HEK293 (cell line): Measurements from ENCODE around the gene DIS3L.
A peak's percentile ranks its signal among the peaks of the same experiment; 100 is the strongest.

Experiments
- BCL11B ChIP-seq: fragments of 450-650 bp; formaldehyde crosslinking; IDR thresholded peaks from 2 replicates; pipeline ENCODE4 v1.5.1; 2016; ENCODE audit warnings: low read depth, missing biosample characterization, missing genetic modification characterization
- INSM2 ChIP-seq: fragments of 450-650 bp; formaldehyde crosslinking; IDR thresholded peaks from 2 replicates; pipeline ENCODE4 v1.5.1; 2016; ENCODE audit warnings: missing biosample characterization, missing genetic modification characterization
- MZF1 ChIP-seq: fragments of 450-650 bp; formaldehyde crosslinking; IDR thresholded peaks from 2 replicates; pipeline ENCODE4 v1.5.1; 2017; ENCODE audit warnings: missing biosample characterization, missing genetic modification characterization, borderline replicate concordance
- PATZ1 ChIP-seq: fragments of 450-650 bp; formaldehyde crosslinking; IDR thresholded peaks from 2 replicates; pipeline ENCODE4 v1.5.1; 2016; ENCODE audit warnings: missing biosample characterization, missing genetic modification characterization
- PRDM6 ChIP-seq: fragments of 450-650 bp; formaldehyde crosslinking; IDR thresholded peaks from 2 replicates; pipeline ENCODE4 v1.5.1; 2017; ENCODE audit warnings: missing biosample characterization, missing genetic modification characterization
- SCRT1 ChIP-seq: fragments of 450-650 bp; formaldehyde crosslinking; IDR thresholded peaks from 2 replicates; pipeline ENCODE4 v1.5.1; 2016; ENCODE audit warnings: missing biosample characterization, missing genetic modification characterization, borderline replicate concordance
- SCRT2 ChIP-seq: fragments of 450-650 bp; formaldehyde crosslinking; IDR thresholded peaks from 2 replicates; pipeline ENCODE4 v1.5.1; 2016; ENCODE audit warnings: missing biosample characterization, missing genetic modification characterization
- TRIM28 ChIP-seq: IDR thresholded peaks from 2 replicates; pipeline ENCODE4 v1.6.1; 2011; ENCODE audit warnings: low read length, control low read depth, borderline replicate concordance
- ZBTB17 ChIP-seq: fragments of 450-650 bp; formaldehyde crosslinking; IDR thresholded peaks from 2 replicates; pipeline ENCODE4 v1.5.1; 2016; ENCODE audit warnings: missing biosample characterization, missing genetic modification characterization
- ZBTB48 ChIP-seq: fragments of 450-650 bp; formaldehyde crosslinking; IDR thresholded peaks from 2 replicates; pipeline ENCODE4 v1.5.1; 2016; ENCODE audit warnings: missing biosample characterization, missing genetic modification characterization
- ZBTB8A ChIP-seq: fragments of 450-650 bp; formaldehyde crosslinking; IDR thresholded peaks from 2 replicates; pipeline ENCODE4 v1.5.1; 2016; ENCODE audit warnings: missing biosample characterization, missing genetic modification characterization
- ZNF121 ChIP-seq: fragments of 450-650 bp; formaldehyde crosslinking; IDR thresholded peaks from 2 replicates; pipeline ENCODE4 v1.5.1; 2016; ENCODE audit warnings: missing biosample characterization, missing genetic modification characterization
- ZNF169 ChIP-seq: fragments of 450-650 bp; formaldehyde crosslinking; IDR thresholded peaks from 2 replicates; pipeline ENCODE4 v1.5.1; 2016; ENCODE audit warnings: missing biosample characterization, missing genetic modification characterization
- ZNF174 ChIP-seq: fragments of 450-650 bp; formaldehyde crosslinking; IDR thresholded peaks from 2 replicates; pipeline ENCODE4 v1.5.0; 2017; ENCODE audit warnings: missing biosample characterization, mild to moderate bottlenecking, missing genetic modification characterization
- ZNF23 ChIP-seq: fragments of 450-650 bp; formaldehyde crosslinking; IDR thresholded peaks from 2 replicates; pipeline ENCODE4 v1.5.1; 2016; ENCODE audit warnings: missing biosample characterization, missing genetic modification characterization, borderline replicate concordance
- ZNF239 ChIP-seq: fragments of 450-650 bp; formaldehyde crosslinking; IDR thresholded peaks from 2 replicates; pipeline ENCODE4 v1.5.1; 2016; ENCODE audit warnings: missing biosample characterization, missing genetic modification characterization
- ZNF26 ChIP-seq: fragments of 450-650 bp; formaldehyde crosslinking; IDR thresholded peaks from 2 replicates; pipeline ENCODE4 v1.5.1; 2016; ENCODE audit warnings: missing biosample characterization, missing genetic modification characterization
- ZNF292 ChIP-seq: fragments of 450-650 bp; formaldehyde crosslinking; IDR thresholded peaks from 2 replicates; pipeline ENCODE4 v1.5.1; 2016; ENCODE audit warnings: low read depth, missing biosample characterization, missing genetic modification characterization, borderline replicate concordance
- ZNF354C ChIP-seq: fragments of 450-650 bp; formaldehyde crosslinking; IDR thresholded peaks from 2 replicates; pipeline ENCODE4 v1.5.1; 2016; ENCODE audit warnings: missing biosample characterization, missing genetic modification characterization, low read depth, borderline replicate concordance
- ZNF48 ChIP-seq: fragments of 450-650 bp; formaldehyde crosslinking; IDR thresholded peaks from 2 replicates; pipeline ENCODE4 v1.5.1; 2016; ENCODE audit warnings: missing biosample characterization, missing genetic modification characterization
- ZNF488 ChIP-seq: fragments of 450-650 bp; formaldehyde crosslinking; IDR thresholded peaks from 2 replicates; pipeline ENCODE4 v1.5.1; 2016; ENCODE audit warnings: missing biosample characterization, missing genetic modification characterization
- ZNF560 ChIP-seq: fragments of 450-650 bp; formaldehyde crosslinking; IDR thresholded peaks from 2 replicates; pipeline ENCODE4 v1.5.1; 2017; ENCODE audit warnings: missing biosample characterization, missing genetic modification characterization, borderline replicate concordance
- ZNF585B ChIP-seq: fragments of 450-650 bp; formaldehyde crosslinking; IDR thresholded peaks from 2 replicates; pipeline ENCODE4 v1.5.1; 2016; ENCODE audit warnings: missing biosample characterization, missing genetic modification characterization
- ZNF610 ChIP-seq: fragments of 450-650 bp; formaldehyde crosslinking; IDR thresholded peaks from 2 replicates; pipeline ENCODE4 v1.5.1; 2016; ENCODE audit warnings: missing biosample characterization, missing genetic modification characterization, borderline replicate concordance
- ZNF677 ChIP-seq: fragments of 450-650 bp; IDR thresholded peaks from 2 replicates; pipeline ENCODE4 v1.5.0; 2018; ENCODE audit warnings: missing biosample characterization, mild to moderate bottlenecking, missing genetic modification characterization, moderate library complexity
- ZNF76 ChIP-seq: fragments of 450-650 bp; formaldehyde crosslinking; IDR thresholded peaks from 2 replicates; pipeline ENCODE4; 2016; ENCODE audit warnings: low read depth, missing biosample characterization, missing genetic modification characterization, borderline replicate concordance
- ZNF768 ChIP-seq: fragments of 450-650 bp; formaldehyde crosslinking; IDR thresholded peaks from 2 replicates; pipeline ENCODE4 v1.5.1; 2018; ENCODE audit warnings: missing biosample characterization, mild to moderate bottlenecking, missing genetic modification characterization
- ZSCAN4 ChIP-seq: fragments of 450-650 bp; formaldehyde crosslinking; IDR thresholded peaks from 2 replicates; pipeline ENCODE4 v1.5.1; 2017; ENCODE audit warnings: missing biosample characterization, missing genetic modification characterization

DIS3L gene

GRCh38 chr15:66294157-66294931, 976 bp downstream of the DIS3L start (continued):
- TF ChIP-seq MZF1 (tag by site-specific recombination) (no peak), ZNF121 (tag by site-specific recombination) (no peak), ZNF768 (no peak; the same call in 1 of the 2 replicates), ZNF48 (tag by site-specific recombination) (no peak), ZNF488 (tag by site-specific recombination) (no peak), ZNF174 (tag by site-specific recombination) (no peak), ZNF76 (tag by site-specific recombination) (no peak), ZNF26 (tag by site-specific recombination) (no peak), PATZ1 (no peak; the same call in 1 of the 2 replicates), ZNF23 (tag by site-specific recombination) (no peak), ZBTB17 (tag by site-specific recombination) (peak; percentile 88), ZSCAN4 (tag by site-specific recombination) (no peak; the same call in 1 of the 2 replicates), BCL11B (no peak), SCRT1 (tag by site-specific recombination) (peak; percentile 93), SCRT2 (tag by site-specific recombination) (peak; percentile 98), ZBTB48 (no peak; the same call in 1 of the 2 replicates), ZNF560 (no peak), ZNF585B (tag by site-specific recombination) (no peak), ZNF169 (tag by site-specific recombination) (no peak), ZNF292 (tag by site-specific recombination) (no peak), ZNF677 (no peak), INSM2 (no peak), ZNF354C (tag by site-specific recombination) (no peak), ZNF610 (tag by site-specific recombination) (peak; percentile 9; the same call in 1 of the 2 replicates), TRIM28 (no peak), ZBTB8A (tag by site-specific recombination) (peak; percentile 35; the same call in 1 of the 2 replicates), ZNF239 (tag by site-specific recombination) (no peak), PRDM6 (tag by site-specific recombination) (no peak; the same call in 1 of the 2 replicates)
